Panc1 (cell line): ENCODE data around the gene NDUFAF2.

Experiments used
- POLR2AphosphoS5 ChIP-seq: IDR thresholded peaks from 2 replicates; pipeline ENCODE4 v1.6.1; 2012; ENCODE audit warnings: mild to moderate bottlenecking, low read depth, low read length, moderate library complexity
- SIN3A ChIP-seq: IDR thresholded peaks from 2 replicates; pipeline ENCODE4 v1.6.1; 2012; ENCODE audit warnings: low read depth, mild to moderate bottlenecking, low read length, moderate library complexity, borderline replicate concordance; ENCODE audit not compliant: insufficient read depth
- TCF7L2 ChIP-seq: IDR thresholded peaks from 2 replicates; pipeline ENCODE4 v1.6.1; 2011; ENCODE audit warnings: mild to moderate bottlenecking, low read depth, low read length, inconsistent platforms
- TF ChIP-seq, protein P1 (sequence below): fragments of 450-650 bp; IDR thresholded peaks from 2 replicates; pipeline ENCODE4 v1.5.1; 2017; ENCODE audit warnings: mild to moderate bottlenecking
- TF ChIP-seq, protein P2 (sequence below), 2 experiments: IDR thresholded peaks; 2 replicates each; pipeline ENCODE4 v1.6.1; 2011 to 2012; ENCODE audit warnings: low read depth in 2 of 2, control low read depth in 1 of 2, low read length in 1 of 2, mild to moderate bottlenecking in 1 of 2, moderate library complexity in 1 of 2; ENCODE audit not compliant: insufficient read depth in 1 of 2

DNA sequence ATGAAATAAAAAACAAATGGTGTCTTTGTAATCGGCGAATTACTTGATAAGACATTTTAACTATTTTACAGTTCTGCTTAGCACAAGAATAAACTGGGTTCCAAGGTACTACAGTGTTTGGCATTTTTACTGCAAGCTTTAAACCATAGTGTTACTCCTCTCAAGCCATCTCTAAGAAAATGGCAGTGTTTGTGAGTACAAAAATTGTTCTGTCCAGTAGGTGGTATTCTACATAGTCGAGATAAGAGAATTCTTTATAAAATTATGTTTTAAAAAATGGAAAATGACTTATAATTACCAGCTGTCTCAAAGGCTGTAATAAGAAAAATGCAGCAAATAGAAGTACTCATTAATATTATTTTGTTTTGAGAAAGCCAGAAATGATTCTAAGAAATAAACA, 214.1 kb downstream of the NDUFAF2 start:
- TF ChIP-seq, protein P1, sequence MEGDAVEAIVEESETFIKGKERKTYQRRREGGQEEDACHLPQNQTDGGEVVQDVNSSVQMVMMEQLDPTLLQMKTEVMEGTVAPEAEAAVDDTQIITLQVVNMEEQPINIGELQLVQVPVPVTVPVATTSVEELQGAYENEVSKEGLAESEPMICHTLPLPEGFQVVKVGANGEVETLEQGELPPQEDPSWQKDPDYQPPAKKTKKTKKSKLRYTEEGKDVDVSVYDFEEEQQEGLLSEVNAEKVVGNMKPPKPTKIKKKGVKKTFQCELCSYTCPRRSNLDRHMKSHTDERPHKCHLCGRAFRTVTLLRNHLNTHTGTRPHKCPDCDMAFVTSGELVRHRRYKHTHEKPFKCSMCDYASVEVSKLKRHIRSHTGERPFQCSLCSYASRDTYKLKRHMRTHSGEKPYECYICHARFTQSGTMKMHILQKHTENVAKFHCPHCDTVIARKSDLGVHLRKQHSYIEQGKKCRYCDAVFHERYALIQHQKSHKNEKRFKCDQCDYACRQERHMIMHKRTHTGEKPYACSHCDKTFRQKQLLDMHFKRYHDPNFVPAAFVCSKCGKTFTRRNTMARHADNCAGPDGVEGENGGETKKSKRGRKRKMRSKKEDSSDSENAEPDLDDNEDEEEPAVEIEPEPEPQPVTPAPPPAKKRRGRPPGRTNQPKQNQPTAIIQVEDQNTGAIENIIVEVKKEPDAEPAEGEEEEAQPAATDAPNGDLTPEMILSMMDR: no peak; the same call in 1 of the 2 replicates
- TF ChIP-seq SIN3A (no peak), POLR2AphosphoS5 (no peak), TCF7L2 (no peak)
- TF ChIP-seq, protein P2, sequence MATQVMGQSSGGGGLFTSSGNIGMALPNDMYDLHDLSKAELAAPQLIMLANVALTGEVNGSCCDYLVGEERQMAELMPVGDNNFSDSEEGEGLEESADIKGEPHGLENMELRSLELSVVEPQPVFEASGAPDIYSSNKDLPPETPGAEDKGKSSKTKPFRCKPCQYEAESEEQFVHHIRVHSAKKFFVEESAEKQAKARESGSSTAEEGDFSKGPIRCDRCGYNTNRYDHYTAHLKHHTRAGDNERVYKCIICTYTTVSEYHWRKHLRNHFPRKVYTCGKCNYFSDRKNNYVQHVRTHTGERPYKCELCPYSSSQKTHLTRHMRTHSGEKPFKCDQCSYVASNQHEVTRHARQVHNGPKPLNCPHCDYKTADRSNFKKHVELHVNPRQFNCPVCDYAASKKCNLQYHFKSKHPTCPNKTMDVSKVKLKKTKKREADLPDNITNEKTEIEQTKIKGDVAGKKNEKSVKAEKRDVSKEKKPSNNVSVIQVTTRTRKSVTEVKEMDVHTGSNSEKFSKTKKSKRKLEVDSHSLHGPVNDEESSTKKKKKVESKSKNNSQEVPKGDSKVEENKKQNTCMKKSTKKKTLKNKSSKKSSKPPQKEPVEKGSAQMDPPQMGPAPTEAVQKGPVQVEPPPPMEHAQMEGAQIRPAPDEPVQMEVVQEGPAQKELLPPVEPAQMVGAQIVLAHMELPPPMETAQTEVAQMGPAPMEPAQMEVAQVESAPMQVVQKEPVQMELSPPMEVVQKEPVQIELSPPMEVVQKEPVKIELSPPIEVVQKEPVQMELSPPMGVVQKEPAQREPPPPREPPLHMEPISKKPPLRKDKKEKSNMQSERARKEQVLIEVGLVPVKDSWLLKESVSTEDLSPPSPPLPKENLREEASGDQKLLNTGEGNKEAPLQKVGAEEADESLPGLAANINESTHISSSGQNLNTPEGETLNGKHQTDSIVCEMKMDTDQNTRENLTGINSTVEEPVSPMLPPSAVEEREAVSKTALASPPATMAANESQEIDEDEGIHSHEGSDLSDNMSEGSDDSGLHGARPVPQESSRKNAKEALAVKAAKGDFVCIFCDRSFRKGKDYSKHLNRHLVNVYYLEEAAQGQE (IDR thresholded peaks at IDR 0.05; ENCODE audit: insufficient read depth in 1 of 2, low read depth in 2 of 2, low read length in 1 of 2): no peak
